ENCODE measurements around the gene GOLGA6L2. TPM values are rescaled to one million over a fixed set of nuclear protein-coding genes. Genes with fewer than 3 reads are reported as not detected.

Gene GOLGA6L2
- total and polyA plus RNA-seq, 2 donors (not counting 3 experiments of a cell fraction or from before 2014, with no cell fraction given) = not detected

- no peak for DNase-seq (ENCODE audit: low read depth, low spot score)
- Histone ChIP-seq H3K36me3 (ENCODE audit: control insufficient read depth in 2 of 2, extremely low read depth in 1 of 2, insufficient read depth in 2 of 2, low read length in 2 of 2) (no peaks in the 10 kb centered on the region), H3K9ac (replicated peaks; ENCODE audit: extremely low read depth, insufficient read depth, low read length) (no peak overlapping the region), H2AFZ (ENCODE audit: low read depth, low read length) (no peak overlapping the region), H3K79me2 (ENCODE audit: control insufficient read depth, insufficient read depth, low read length) (no peaks in the 10 kb centered on the region), H3K9me1 (replicated peaks; ENCODE audit: control insufficient read depth, extremely low read depth, insufficient read depth, low read length) (no peaks in the 10 kb centered on the region), H4K20me1 (replicated peaks; ENCODE audit: control insufficient read depth, extremely low read depth, insufficient read depth, low read length) (no peaks in the 10 kb centered on the region), H3K27ac (ENCODE audit: insufficient read depth, low read depth, low read length) (no peak overlapping the region), H3K4me3 (replicated peaks in 1 of 3; ENCODE audit: insufficient read depth in 1 of 3, low read depth in 1 of 3, low read length in 3 of 3) (no peak overlapping the region), H3K4me2 (ENCODE audit: insufficient read depth, low read length) (no peak overlapping the region), H3K4me1 (ENCODE audit: control insufficient read depth, extremely low read depth, insufficient read depth, low read length) (no peaks in the 10 kb centered on the region), H3K27me3 (ENCODE audit: control insufficient read depth in 2 of 2, insufficient read depth in 2 of 2, low read length in 2 of 2) (no peaks in the 10 kb centered on the region), H3K9me3 (replicated peaks; ENCODE audit: control insufficient read depth, insufficient read depth, low read length) (no peaks in the 10 kb centered on the region)
- intact Hi-C loops (cut with micrococcal nuclease) (no loop called here), dilution Hi-C loops (cut with MboI; ENCODE audit: extremely low pct_ligation_motif_present, low sequenced_read_pairs) (no loop called here)
- TF ChIP-seq, protein P1, sequence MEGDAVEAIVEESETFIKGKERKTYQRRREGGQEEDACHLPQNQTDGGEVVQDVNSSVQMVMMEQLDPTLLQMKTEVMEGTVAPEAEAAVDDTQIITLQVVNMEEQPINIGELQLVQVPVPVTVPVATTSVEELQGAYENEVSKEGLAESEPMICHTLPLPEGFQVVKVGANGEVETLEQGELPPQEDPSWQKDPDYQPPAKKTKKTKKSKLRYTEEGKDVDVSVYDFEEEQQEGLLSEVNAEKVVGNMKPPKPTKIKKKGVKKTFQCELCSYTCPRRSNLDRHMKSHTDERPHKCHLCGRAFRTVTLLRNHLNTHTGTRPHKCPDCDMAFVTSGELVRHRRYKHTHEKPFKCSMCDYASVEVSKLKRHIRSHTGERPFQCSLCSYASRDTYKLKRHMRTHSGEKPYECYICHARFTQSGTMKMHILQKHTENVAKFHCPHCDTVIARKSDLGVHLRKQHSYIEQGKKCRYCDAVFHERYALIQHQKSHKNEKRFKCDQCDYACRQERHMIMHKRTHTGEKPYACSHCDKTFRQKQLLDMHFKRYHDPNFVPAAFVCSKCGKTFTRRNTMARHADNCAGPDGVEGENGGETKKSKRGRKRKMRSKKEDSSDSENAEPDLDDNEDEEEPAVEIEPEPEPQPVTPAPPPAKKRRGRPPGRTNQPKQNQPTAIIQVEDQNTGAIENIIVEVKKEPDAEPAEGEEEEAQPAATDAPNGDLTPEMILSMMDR (IDR thresholded peaks at IDR 0.05; ENCODE audit: extremely low read depth in 1 of 2, insufficient read depth in 1 of 2, low read depth in 1 of 2, low read length in 2 of 2) = no peak
- TF ChIP-seq GATA2 (IDR thresholded peaks at IDR 0.05; ENCODE audit: insufficient read depth, insufficient read length, low read depth, low read length) (no peak), POLR2AphosphoS5 (IDR thresholded peaks at IDR 0.05; ENCODE audit: insufficient read depth, low read depth, low read length) (no peak), POLR2A (IDR thresholded peaks at IDR 0.05; ENCODE audit: low read depth, low read length) (no peak), EZH2 (IDR thresholded peaks at IDR 0.05; ENCODE audit: borderline replicate concordance, low read depth, low read length, severe bottlenecking) (no peak), MYC (IDR thresholded peaks at IDR 0.05; ENCODE audit: low read depth, low read length) (no peak), JUN (IDR thresholded peaks at IDR 0.05; ENCODE audit: borderline replicate concordance, insufficient read depth, insufficient read length, low read depth) (no peak), FOS (IDR thresholded peaks at IDR 0.05; ENCODE audit: borderline replicate concordance, insufficient read depth, low read length) (no peak)
- TF ChIP-seq, protein P2, sequence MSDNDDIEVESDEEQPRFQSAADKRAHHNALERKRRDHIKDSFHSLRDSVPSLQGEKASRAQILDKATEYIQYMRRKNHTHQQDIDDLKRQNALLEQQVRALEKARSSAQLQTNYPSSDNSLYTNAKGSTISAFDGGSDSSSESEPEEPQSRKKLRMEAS (IDR thresholded peaks at IDR 0.05; ENCODE audit: insufficient read depth, insufficient read length) = no peak
- no TSS peak for BruUV-seq (replicated peaks)
- ChIA-PET POLR2A (no interaction called here), CTCF (no interaction called here)
- no peak for FAIRE-seq
Measured at GRCh38 chr15:23437673-23438072, 9.4 kb downstream of the GOLGA6L2 start.
